Stimulated activated CD8-positive, alpha-beta memory T cell treated with anti-CD3 and anti-CD28 coated beads, Interleukin-7, amount 100 ng/mL, for 24 hours (primary cell): ENCODE results near the gene JPH3.
"Not testable (repeated sequence)": the region's sequence is repeated elsewhere in the genome, so short reads cannot be mapped to it uniquely, and the experiment has no call there.

Source experiments
- DNase-seq: peaks from one replicate; pipeline ENCODE4 v3.0.0-alpha.2; 2020; ENCODE audit warnings: low read depth

The JPH3 gene

GRCh38 chr16:87715658-87716057 lies 113.3 kb downstream of the JPH3 start:
- no peak for DNase-seq

- not testable (repeated sequence) for DNase-seq
Observed at GRCh38 chr16:87718831-87719230, 116.5 kb downstream of the JPH3 start.

- DNase-seq: no peak
Observed at GRCh38 chr16:87720446-87720845, 118.1 kb downstream of the JPH3 start.

GRCh38 chr16:87721622-87722585 lies 119.6 kb downstream of the JPH3 start:
- DNase-seq: no peak

- no peak for DNase-seq
Observed at GRCh38 chr16:87722590-87723225, 120.4 kb downstream of the JPH3 start.

- no peak for DNase-seq
Observed at GRCh38 chr16:87723226-87723623, 120.9 kb downstream of the JPH3 start.

- DNase-seq: peak; percentile 12
Observed at GRCh38 chr16:87724490-87725291, 122.4 kb downstream of the JPH3 start.

- no peak for DNase-seq
Observed at GRCh38 chr16:87725596-87726235, 123.4 kb downstream of the JPH3 start.

- not testable (repeated sequence) for DNase-seq
Observed at GRCh38 chr16:87726577-87726976, 124.3 kb downstream of the JPH3 start.

GRCh38 chr16:87727346-87727745 lies 125.0 kb downstream of the JPH3 start:
- no peak for DNase-seq

GRCh38 chr16:87728026-87728425 lies 125.7 kb downstream of the JPH3 start:
- DNase-seq: no peak

GRCh38 chr16:87729266-87729954 lies 127.1 kb downstream of the JPH3 start:
- DNase-seq: no peak

GRCh38 chr16:87731607-87732006 lies 129.3 kb downstream of the JPH3 start:
- no peak for DNase-seq

GRCh38 chr16:87733190-87733589 lies 130.9 kb downstream of the JPH3 start:
- DNase-seq: no peak

GRCh38 chr16:87734644-87735043 lies 132.3 kb downstream of the JPH3 start:
- no peak for DNase-seq

- no peak for DNase-seq
Observed at GRCh38 chr16:87735270-87736007, 133.1 kb downstream of the JPH3 start.

GRCh38 chr16:87736008-87736382 lies 133.7 kb downstream of the JPH3 start:
- no peak for DNase-seq

- DNase-seq: no peak
Observed at GRCh38 chr16:87739801-87740200, 137.5 kb downstream of the JPH3 start.

GRCh38 chr16:87740441-87740840 lies 138.1 kb downstream of the JPH3 start:
- no peak for DNase-seq

- no peak for DNase-seq
Observed at GRCh38 chr16:87740909-87741424, 138.7 kb downstream of the JPH3 start.
